ENCODE results near the gene SF3A1. TPM values are rescaled to one million over a fixed set of nuclear protein-coding genes. Genes with fewer than 3 reads are reported as not detected.

Gene SF3A1
- total RNA-seq, 1 experiment from 2014 or later = 182 TPM

DNA sequence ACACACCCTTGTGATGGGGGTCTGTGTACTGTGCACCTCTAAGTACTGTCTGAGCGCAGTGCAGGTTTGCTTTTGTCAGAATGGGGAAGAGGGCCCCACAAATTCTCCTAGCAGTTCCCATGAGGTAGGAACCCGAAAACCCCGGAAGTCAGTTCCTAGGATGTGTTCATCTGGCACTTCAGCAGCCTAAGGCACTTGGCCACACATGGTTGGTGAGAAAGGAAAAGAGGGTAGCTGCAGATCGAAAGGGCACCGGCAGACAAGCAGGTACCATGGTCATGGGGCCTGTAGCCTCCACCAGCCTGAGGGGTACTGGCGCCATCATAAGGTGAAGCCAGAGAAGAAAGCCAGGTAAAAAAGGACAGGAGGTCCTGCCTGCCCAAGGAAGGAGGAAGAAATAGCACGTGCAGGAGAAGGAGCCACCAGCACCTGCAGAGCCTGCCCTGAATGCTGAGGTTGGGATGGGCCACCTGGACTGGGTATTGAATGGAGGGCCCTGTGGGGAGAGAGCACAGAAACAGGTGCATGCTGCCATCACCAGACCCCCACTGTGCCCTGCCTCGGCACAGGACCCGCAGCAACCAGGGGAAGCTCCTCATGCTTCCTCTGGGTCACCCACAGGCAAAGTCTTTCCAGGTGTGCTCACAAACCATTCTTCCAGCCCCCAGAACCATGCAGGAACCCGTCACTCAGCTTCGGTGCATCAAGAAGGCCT is 59.3 kb downstream of the SF3A1 start:
- intact Hi-C loops (cut with micrococcal nuclease; ENCODE audit: unreplicated experiment) = no loop called here
- H3K4me1 Mint-ChIP-seq (ENCODE audit: low read depth, unreplicated experiment) = peaks cover 16% of the 10 kb centered on the region
- TF ChIP-seq CTCF (IDR thresholded peaks at IDR 0.05; ENCODE audit: insufficient read depth in 1 of 2, low read depth in 1 of 2, low read length in 1 of 2, severe bottlenecking in 1 of 2, unreplicated experiment in 1 of 2) = no peak
- no peak overlapping the region for H3K4me3 ChIP-seq (ENCODE audit: low read depth, low read length)
- DNase-seq = no peak
- BruUV-seq (replicated peaks) = no TSS peak
- CTCF ChIA-PET = interaction anchor here (1.1 to 2.1 kb wide), 7 partner anchors 9 to 193 kb away, joined by 3 to 45 read pairs (median 6); partner anchors contain the start of genes CASTOR1, CCDC157, SF3A1 and TBC1D10A
- no peak overlapping the region for H3K27ac Mint-ChIP-seq (ENCODE audit: unreplicated experiment)
- H3K9me3 ChIP-seq = no peaks in the 10 kb centered on the region
- H3K4me3 Mint-ChIP-seq (ENCODE audit: unreplicated experiment) = no peak overlapping the region
- H3K27me3 Mint-ChIP-seq (ENCODE audit: insufficient read depth, unreplicated experiment) = no peaks in the 10 kb centered on the region
- no peaks in the 10 kb centered on the region for H3K9me3 Mint-ChIP-seq (ENCODE audit: unreplicated experiment)
- peaks cover 21% of the 10 kb centered on the region for H3K4me1 ChIP-seq
- peaks cover 25% of the 10 kb centered on the region for H3K36me3 Mint-ChIP-seq (ENCODE audit: insufficient read depth, unreplicated experiment)
- no peaks in the 10 kb centered on the region for H3K27me3 ChIP-seq (replicated peaks; ENCODE audit: control insufficient read depth, insufficient read depth, low read length)
- H3K36me3 ChIP-seq (ENCODE audit: control insufficient read depth, insufficient read depth, low read length) = peaks cover 5% of the 10 kb centered on the region
- POLR2A ChIA-PET = interaction anchor here (1.1 to 1.5 kb wide), 4 partner anchors 9 to 59 kb away, joined by 3 to 8 read pairs (median 4); partner anchors contain the start of genes CASTOR1, CCDC157, SF3A1 and TBC1D10A

DNA sequence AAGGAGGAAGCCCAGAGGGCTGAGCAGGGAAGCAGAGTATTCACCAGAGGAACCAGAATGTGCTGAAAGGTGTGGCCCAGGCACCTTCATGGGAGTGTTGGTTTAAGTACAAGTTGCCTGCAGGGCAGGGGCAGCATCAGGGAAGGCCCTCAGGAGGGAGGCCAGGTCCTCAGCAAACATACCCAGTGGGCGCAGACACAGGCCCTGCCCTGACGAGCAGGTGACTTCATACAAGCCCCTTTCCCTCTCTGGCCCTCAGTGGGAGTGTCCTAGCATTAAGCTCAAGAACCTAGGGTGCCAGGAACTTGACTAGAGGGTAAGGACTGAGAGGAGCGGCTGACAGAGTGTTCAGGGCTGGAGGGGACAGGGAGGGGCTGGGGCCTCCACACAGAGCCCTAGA is 59.9 kb downstream of the SF3A1 start:
- Mint-ChIP-seq H3K36me3 (ENCODE audit: insufficient read depth, unreplicated experiment) (peaks cover 25% of the 10 kb centered on the region), H3K27me3 (ENCODE audit: insufficient read depth, unreplicated experiment) (no peaks in the 10 kb centered on the region), H3K9me3 (ENCODE audit: unreplicated experiment) (no peaks in the 10 kb centered on the region), H3K4me1 (ENCODE audit: low read depth, unreplicated experiment) (peaks cover 13% of the 10 kb centered on the region), H3K4me3 (ENCODE audit: unreplicated experiment) (no peak overlapping the region), H3K27ac (ENCODE audit: unreplicated experiment) (no peak overlapping the region)
- no TSS peak for BruUV-seq (replicated peaks)
- Histone ChIP-seq H3K36me3 (ENCODE audit: control insufficient read depth, insufficient read depth, low read length) (peaks cover 4% of the 10 kb centered on the region), H3K4me1 (peaks cover 16% of the 10 kb centered on the region), H3K27me3 (replicated peaks; ENCODE audit: control insufficient read depth, insufficient read depth, low read length) (no peaks in the 10 kb centered on the region), H3K9me3 (no peaks in the 10 kb centered on the region), H3K4me3 (ENCODE audit: low read depth, low read length) (no peak overlapping the region)
- POLR2A ChIA-PET = no interaction called here
- intact Hi-C loops (cut with micrococcal nuclease; ENCODE audit: unreplicated experiment) = no loop called here
- TF ChIP-seq CTCF (IDR thresholded peaks at IDR 0.05; ENCODE audit: insufficient read depth in 1 of 2, low read depth in 1 of 2, low read length in 1 of 2, severe bottlenecking in 1 of 2, unreplicated experiment in 1 of 2) = no peak
- CTCF ChIA-PET = no interaction called here
- DNase-seq = no peak

DNA sequence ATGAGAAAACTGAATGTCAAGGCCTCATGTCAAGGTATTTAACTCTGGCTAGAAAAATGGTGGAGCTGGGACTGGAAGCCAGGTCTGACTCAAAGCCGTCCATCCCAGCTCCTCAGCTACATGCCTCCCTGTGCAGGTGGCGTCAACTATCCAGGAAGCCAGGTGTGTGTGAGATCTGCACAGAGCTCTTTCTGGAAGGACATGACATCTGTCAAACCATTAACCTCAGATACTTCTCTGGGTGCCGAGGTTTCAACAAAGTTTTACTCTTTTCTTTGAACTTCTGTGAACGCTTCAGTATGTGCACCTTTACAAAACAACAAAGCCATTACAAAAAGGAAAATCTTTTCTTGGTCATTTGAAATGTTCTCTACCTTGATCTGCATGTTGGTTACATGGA is 60.4 kb downstream of the SF3A1 start:
- no peaks in the 10 kb centered on the region for H3K9me3 ChIP-seq
- no TSS peak for BruUV-seq (replicated peaks)
- Mint-ChIP-seq H3K36me3 (ENCODE audit: insufficient read depth, unreplicated experiment) (peaks cover 25% of the 10 kb centered on the region), H3K4me1 (ENCODE audit: low read depth, unreplicated experiment) (peaks cover 13% of the 10 kb centered on the region), H3K27ac (ENCODE audit: unreplicated experiment) (no peak overlapping the region), H3K27me3 (ENCODE audit: insufficient read depth, unreplicated experiment) (no peaks in the 10 kb centered on the region), H3K9me3 (ENCODE audit: unreplicated experiment) (no peaks in the 10 kb centered on the region), H3K4me3 (ENCODE audit: unreplicated experiment) (no peak overlapping the region)
- DNase-seq = no peak
- H3K36me3 ChIP-seq (ENCODE audit: control insufficient read depth, insufficient read depth, low read length) = peaks cover 3% of the 10 kb centered on the region
- POLR2A ChIA-PET = no interaction called here
- no peaks in the 10 kb centered on the region for H3K27me3 ChIP-seq (replicated peaks; ENCODE audit: control insufficient read depth, insufficient read depth, low read length)
- H3K4me1 ChIP-seq = peaks cover 16% of the 10 kb centered on the region
- no peak for TF ChIP-seq CTCF (IDR thresholded peaks at IDR 0.05; ENCODE audit: insufficient read depth in 1 of 2, low read depth in 1 of 2, low read length in 1 of 2, severe bottlenecking in 1 of 2, unreplicated experiment in 1 of 2)
- H3K4me3 ChIP-seq (ENCODE audit: low read depth, low read length) = no peak overlapping the region
- intact Hi-C loops (cut with micrococcal nuclease; ENCODE audit: unreplicated experiment) = no loop called here
- CTCF ChIA-PET = no interaction called here

Measured in Caco-2 (cell line).